Stomach (tissue), 9 donors: ENCODE results near the gene SEPTIN10. TPM values are rescaled to one million over a fixed set of nuclear protein-coding genes. Genes with fewer than 3 reads are reported as not detected.

Source experiments
- DNase-seq, 2 donors: peaks; one replicate each; pipeline versions ENCODE4 v3.0.0 to v3.0.0-alpha.2; 2013 to 2019
- H3K27ac ChIP-seq, 5 donors: fragments of 200-600 bp in 4 of 5; sonication (generic) in 4 of 5; one replicate each; pipeline ENCODE4 v1.5.1; 2013 to 2019; ENCODE audit warnings: mild to moderate bottlenecking in 1 of 5, moderate library complexity in 1 of 5
- H3K27me3 ChIP-seq, 3 donors: fragments of 200-600 bp; sonication (generic); one replicate each; pipeline ENCODE4 v1.5.1; 2017 to 2019; ENCODE audit warnings: mixed run types in 1 of 3
- H3K36me3 ChIP-seq, 4 donors: fragments of 200-600 bp; sonication (generic); 1 replicate in 3 of 4; 2 replicates in 1 of 4; pipeline ENCODE4 v1.5.1; 2016 to 2019
- H3K4me1 ChIP-seq, 4 donors: fragments of 200-600 bp; sonication (generic); one replicate each; pipeline ENCODE4 v1.5.1; 2016 to 2019
- H3K4me3 ChIP-seq, 4 donors: fragments of 200-600 bp; sonication (generic) in 3 of 4; one replicate each; pipeline ENCODE4 v1.5.1; 2016 to 2019; ENCODE audit warnings: mild to moderate bottlenecking in 1 of 4
- H3K9me3 ChIP-seq, 4 donors: fragments of 200-600 bp; sonication (generic); one replicate each; pipeline ENCODE4 v1.5.1; 2016 to 2019
- EP300 ChIP-seq: sonication (generic); formaldehyde crosslinking; IDR thresholded peaks from one replicate; pipeline ENCODE4 v1.6.1; 2017; ENCODE audit warnings: antibody characterized with exemption
- POLR2A ChIP-seq, 4 donors: fragments of 450-650 bp; IDR thresholded peaks; one replicate each; pipeline ENCODE4 v1.6.1; 2016; ENCODE audit warnings: antibody characterized with exemption in 4 of 4, control low read depth in 2 of 4, mild to moderate bottlenecking in 1 of 4, moderate library complexity in 1 of 4
- POLR2AphosphoS5 ChIP-seq, 3 donors: sonication (generic); formaldehyde crosslinking; IDR thresholded peaks; one replicate each; pipeline ENCODE4 v1.6.1; 2016; ENCODE audit warnings: antibody characterized with exemption in 3 of 3
- WGBS, 5 donors: extraction: QIAGEN DNeasy Blood & Tissue Kit in 3 of 5; methylation state at CpG; one replicate each; pipeline versions ENCODE4 v1.1.5 to v1.1.7; 2013 to 2018; 5-methylcytosine and 5-hydroxymethylcytosine counted together
- intact Hi-C: fragments of 100-400 bp; cut with DNase I; formaldehyde crosslinking; loops from one replicate; pipeline ENCODE4 v1.15.1; 2023; ENCODE audit warnings: low total_unique reads
- polyA plus RNA-seq, 3 donors: library from polyadenylated mRNA; stranded (reverse); fragments of 200-250 nt; gene quantifications; one replicate each; pipeline ENCODE4 v1.2.3, GENCODE V29; 2013
- total RNA-seq, 5 donors: library from RNA; depleted of rRNA; stranded (reverse); fragments of >200 nt; gene quantifications; one replicate each; pipeline versions ENCODE4 v1.1.0 to v1.2.3, GENCODE V29; 2014 to 2016
- TF ChIP-seq, protein P1 (sequence below), 7 experiments: fragments of 450-650 bp in 4 of 7; fragments of 200-600 bp in 3 of 7; sonication (generic) in 3 of 7; IDR thresholded peaks; one replicate each; pipeline ENCODE4 v1.5.1; 2016 to 2019; ENCODE audit warnings: antibody characterized with exemption in 7 of 7, control low read depth in 2 of 7, mild to moderate bottlenecking in 1 of 7
- donor health status: healthy with polysubstance abuse.
- donor health status: Bipolar disorder and iron deficiency.
- donor health status: healthy.

SEPTIN10 gene
- total and polyA plus RNA-seq, 8 donors: 24.9 to 101 (median 45.9) TPM

GRCh38 chr2:109609352-109610024, 4.3 kb downstream of the SEPTIN10 start:
- peaks cover 4 to 58% (median 33%) of the 10 kb centered on the region in 4 donors for H3K4me1 ChIP-seq
- no peak for DNase-seq
- no peaks in the 10 kb centered on the region for H3K36me3 ChIP-seq
- 63 to 83% (median 67%) methylated on average over 8 of the region's 8 CpGs for WGBS, 5 donors
- peaks cover 0 to 12% (median 9%) of the 10 kb centered on the region in 3 donors for H3K27me3 ChIP-seq
- peak overlapping the region in 3 of 5 donors; percentile 10 to 38 (median 31) for H3K27ac ChIP-seq
- no peaks in the 10 kb centered on the region for H3K9me3 ChIP-seq
- intact Hi-C loops: no loop called here
- no peak overlapping the region for H3K4me3 ChIP-seq
- TF ChIP-seq EP300: no peak
- no peak for TF ChIP-seq POLR2A (IDR thresholded peaks at IDR 0.05)
- no peak for TF ChIP-seq POLR2AphosphoS5 (IDR thresholded peaks at IDR 0.05)
- TF ChIP-seq, protein P1, sequence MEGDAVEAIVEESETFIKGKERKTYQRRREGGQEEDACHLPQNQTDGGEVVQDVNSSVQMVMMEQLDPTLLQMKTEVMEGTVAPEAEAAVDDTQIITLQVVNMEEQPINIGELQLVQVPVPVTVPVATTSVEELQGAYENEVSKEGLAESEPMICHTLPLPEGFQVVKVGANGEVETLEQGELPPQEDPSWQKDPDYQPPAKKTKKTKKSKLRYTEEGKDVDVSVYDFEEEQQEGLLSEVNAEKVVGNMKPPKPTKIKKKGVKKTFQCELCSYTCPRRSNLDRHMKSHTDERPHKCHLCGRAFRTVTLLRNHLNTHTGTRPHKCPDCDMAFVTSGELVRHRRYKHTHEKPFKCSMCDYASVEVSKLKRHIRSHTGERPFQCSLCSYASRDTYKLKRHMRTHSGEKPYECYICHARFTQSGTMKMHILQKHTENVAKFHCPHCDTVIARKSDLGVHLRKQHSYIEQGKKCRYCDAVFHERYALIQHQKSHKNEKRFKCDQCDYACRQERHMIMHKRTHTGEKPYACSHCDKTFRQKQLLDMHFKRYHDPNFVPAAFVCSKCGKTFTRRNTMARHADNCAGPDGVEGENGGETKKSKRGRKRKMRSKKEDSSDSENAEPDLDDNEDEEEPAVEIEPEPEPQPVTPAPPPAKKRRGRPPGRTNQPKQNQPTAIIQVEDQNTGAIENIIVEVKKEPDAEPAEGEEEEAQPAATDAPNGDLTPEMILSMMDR (IDR thresholded peaks at IDR 0.05): no peak

DNA sequence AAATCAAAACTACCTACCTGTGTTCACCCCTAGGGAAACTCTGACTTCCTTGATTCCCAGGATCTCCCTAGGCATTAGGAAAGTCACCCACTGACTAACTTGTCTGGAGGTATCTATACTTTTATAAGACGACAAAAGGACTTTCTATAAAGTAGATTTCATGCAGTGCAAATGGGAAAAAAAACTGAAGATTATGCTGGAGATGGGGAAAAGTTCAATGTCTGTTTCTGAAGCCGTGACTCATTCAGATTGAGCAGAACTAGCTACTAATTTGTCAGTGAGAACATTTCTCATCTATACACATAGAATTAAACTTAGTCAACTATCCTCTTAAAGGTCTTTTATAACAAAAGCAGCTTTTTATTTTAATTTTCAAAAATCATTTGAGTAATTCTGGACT, 6.0 kb downstream of the SEPTIN10 start:
- no peak overlapping the region for H3K4me3 ChIP-seq
- intact Hi-C loops: no loop called here
- no peak for DNase-seq
- no peak overlapping the region for H3K27ac ChIP-seq
- H3K36me3 ChIP-seq: no peaks in the 10 kb centered on the region
- no peaks in the 10 kb centered on the region for H3K9me3 ChIP-seq
- H3K27me3 ChIP-seq: no peaks in the 10 kb centered on the region
- TF ChIP-seq POLR2A (IDR thresholded peaks at IDR 0.05) (no peak), POLR2AphosphoS5 (IDR thresholded peaks at IDR 0.05) (no peak)
- H3K4me1 ChIP-seq: peaks cover 2 to 58% (median 28%) of the 10 kb centered on the region in 4 donors
- WGBS, 5 donors: 74 to 87% (median 83%) methylated on average over 2 of the region's 2 CpGs

- WGBS, 5 donors: 72 to 79% (median 76%) methylated on average over 5 of the region's 5 CpGs
- intact Hi-C loops: no loop called here
- H3K27ac ChIP-seq: no peak overlapping the region
- H3K27me3 ChIP-seq: no peaks in the 10 kb centered on the region
- no peak overlapping the region for H3K4me3 ChIP-seq
- TF ChIP-seq POLR2A (IDR thresholded peaks at IDR 0.05): no peak
- TF ChIP-seq, protein P1 (IDR thresholded peaks at IDR 0.05): no peak
- TF ChIP-seq EP300: no peak
- no peak for TF ChIP-seq POLR2AphosphoS5 (IDR thresholded peaks at IDR 0.05)
- H3K4me1 ChIP-seq: peaks cover 0 to 43% (median 12%) of the 10 kb centered on the region in 4 donors
- DNase-seq: no peak
- no peaks in the 10 kb centered on the region for H3K9me3 ChIP-seq
- H3K36me3 ChIP-seq: no peaks in the 10 kb centered on the region
Measured at GRCh38 chr2:109604597-109604996, 9.2 kb downstream of the SEPTIN10 start.

GRCh38 chr2:109602617-109603188, 11.1 kb downstream of the SEPTIN10 start:
- DNase-seq: no peak
- Histone ChIP-seq H3K27me3 (no peaks in the 10 kb centered on the region), H3K27ac (no peak overlapping the region), H3K4me3 (no peak overlapping the region), H3K36me3 (no peaks in the 10 kb centered on the region), H3K4me1 (peaks cover 0 to 30% (median 6%) of the 10 kb centered on the region in 4 donors), H3K9me3 (no peaks in the 10 kb centered on the region)
- intact Hi-C loops: no loop called here
- TF ChIP-seq EP300 (no peak), POLR2A (IDR thresholded peaks at IDR 0.05) (no peak), POLR2AphosphoS5 (IDR thresholded peaks at IDR 0.05) (no peak)
- TF ChIP-seq, protein P1 (IDR thresholded peaks at IDR 0.05): no peak
- WGBS, 5 donors: 81 to 93% (median 90%) methylated on average over 3 of the region's 3 CpGs

DNA sequence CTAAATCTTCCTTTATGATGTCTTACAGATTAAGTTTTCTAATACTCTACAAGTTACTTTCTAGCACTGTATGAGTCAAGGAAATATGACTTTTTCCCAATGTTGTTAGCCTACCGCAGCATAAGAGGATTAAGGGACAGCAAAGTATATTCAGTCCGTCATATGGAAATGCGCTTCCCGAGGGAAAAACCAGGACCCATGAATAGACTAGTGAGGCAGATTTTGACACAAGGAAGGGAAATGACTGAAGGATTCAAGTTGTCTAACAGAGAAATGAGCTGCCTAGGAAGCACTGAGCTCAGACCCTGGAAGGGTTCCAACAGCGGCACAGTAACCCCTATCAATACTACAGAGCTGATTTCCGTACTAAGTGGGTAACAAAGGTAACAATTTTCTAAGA, 12.0 kb downstream of the SEPTIN10 start:
- H3K27ac ChIP-seq: no peak overlapping the region
- TF ChIP-seq POLR2A (IDR thresholded peaks at IDR 0.05): no peak
- TF ChIP-seq POLR2AphosphoS5 (IDR thresholded peaks at IDR 0.05): no peak
- TF ChIP-seq, protein P1 (IDR thresholded peaks at IDR 0.05): no peak
- TF ChIP-seq EP300: no peak
- 70 to 85% (median 83%) methylated on average over 6 of the region's 6 CpGs for WGBS, 5 donors
- no peaks in the 10 kb centered on the region for H3K9me3 ChIP-seq
- intact Hi-C loops: no loop called here
- H3K27me3 ChIP-seq: no peaks in the 10 kb centered on the region
- no peak for DNase-seq
- H3K36me3 ChIP-seq: no peaks in the 10 kb centered on the region
- H3K4me3 ChIP-seq: no peak overlapping the region
- H3K4me1 ChIP-seq: peaks cover 0 to 21% (median 5%) of the 10 kb centered on the region in 4 donors
